ENCODE results near the gene HP.

GRCh38 chr16:72049110-72049509 lies 5.2 kb upstream of the HP start:
- no peak for TF ChIP-seq CTCF (IDR thresholded peaks at IDR 0.05)
- no peak for TF ChIP-seq POLR2A (IDR thresholded peaks at IDR 0.05)

Data from uterus (tissue), 2 donors.